Progenitor cell of endocrine pancreas (in vitro differentiated cells): ENCODE results near the gene FAM89B. TPM values are rescaled to one million over a fixed set of nuclear protein-coding genes. Genes with fewer than 3 reads are reported as not detected.

Source experiments
- DNase-seq: peaks from one replicate; pipeline ENCODE4 v3.0.0; 2021; ENCODE audit warnings: low spot score; ENCODE audit not compliant: unreplicated experiment
- H3K27ac Mint-ChIP-seq: 2 replicates; pipeline ENCODE4 v1.8.0; 2021; ENCODE audit warnings: mild to moderate bottlenecking, moderate library complexity, mixed read lengths
- H3K27me3 Mint-ChIP-seq: 2 replicates; pipeline ENCODE4 v1.8.0; 2021; ENCODE audit warnings: mixed read lengths
- H3K36me3 Mint-ChIP-seq: 2 replicates; pipeline ENCODE4 v1.8.0; 2022; ENCODE audit warnings: mixed read lengths; ENCODE audit not compliant: insufficient read depth
- H3K4me1 Mint-ChIP-seq: 2 replicates; pipeline ENCODE4 v1.8.0; 2021; ENCODE audit warnings: low read depth, mixed read lengths
- H3K4me3 Mint-ChIP-seq: 2 replicates; pipeline ENCODE4 v1.8.0; 2021; ENCODE audit warnings: low read depth, mild to moderate bottlenecking, moderate library complexity, mixed read lengths
- H3K9me3 Mint-ChIP-seq: 2 replicates; pipeline ENCODE4 v1.8.0; 2021; ENCODE audit warnings: low read depth, mixed read lengths
- total RNA-seq: library from RNA; stranded (reverse); gene quantifications from 2 replicates; pipeline ENCODE4 v1.2.1, GENCODE V29; 2021
- TF ChIP-seq, protein P1 (sequence below): fragments of 200-600 bp; sonication (generic); IDR thresholded peaks from one replicate; pipeline ENCODE4 v1.5.0; 2021; ENCODE audit warnings: antibody characterized with exemption, mild to moderate bottlenecking; ENCODE audit not compliant: unreplicated experiment

The FAM89B gene
- total RNA-seq, 1 donor from 2014 or later: 65.0 TPM

GRCh38 chr11:65595543-65596281 lies 23.4 kb downstream of the FAM89B start, which contains the start of gene KCNK7:
Gene KCNK7 (minus strand): TSS chr11:65595800. CDS start chr11:65595772, 28 bp downstream.
- TF ChIP-seq, protein P1, sequence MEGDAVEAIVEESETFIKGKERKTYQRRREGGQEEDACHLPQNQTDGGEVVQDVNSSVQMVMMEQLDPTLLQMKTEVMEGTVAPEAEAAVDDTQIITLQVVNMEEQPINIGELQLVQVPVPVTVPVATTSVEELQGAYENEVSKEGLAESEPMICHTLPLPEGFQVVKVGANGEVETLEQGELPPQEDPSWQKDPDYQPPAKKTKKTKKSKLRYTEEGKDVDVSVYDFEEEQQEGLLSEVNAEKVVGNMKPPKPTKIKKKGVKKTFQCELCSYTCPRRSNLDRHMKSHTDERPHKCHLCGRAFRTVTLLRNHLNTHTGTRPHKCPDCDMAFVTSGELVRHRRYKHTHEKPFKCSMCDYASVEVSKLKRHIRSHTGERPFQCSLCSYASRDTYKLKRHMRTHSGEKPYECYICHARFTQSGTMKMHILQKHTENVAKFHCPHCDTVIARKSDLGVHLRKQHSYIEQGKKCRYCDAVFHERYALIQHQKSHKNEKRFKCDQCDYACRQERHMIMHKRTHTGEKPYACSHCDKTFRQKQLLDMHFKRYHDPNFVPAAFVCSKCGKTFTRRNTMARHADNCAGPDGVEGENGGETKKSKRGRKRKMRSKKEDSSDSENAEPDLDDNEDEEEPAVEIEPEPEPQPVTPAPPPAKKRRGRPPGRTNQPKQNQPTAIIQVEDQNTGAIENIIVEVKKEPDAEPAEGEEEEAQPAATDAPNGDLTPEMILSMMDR: no peak
- H3K4me3 Mint-ChIP-seq: no peak within 1 kb of the TSS
- no peaks in the 10 kb centered on the region for H3K4me1 Mint-ChIP-seq
- H3K9me3 Mint-ChIP-seq: no peaks in the 10 kb centered on the region
- no peak within 1 kb of the TSS for H3K27ac Mint-ChIP-seq
- peaks cover 31% of the 10 kb centered on the region for H3K27me3 Mint-ChIP-seq
- H3K36me3 Mint-ChIP-seq: peaks cover 2% of the 10 kb centered on the region
- DNase-seq: no peak

DNA sequence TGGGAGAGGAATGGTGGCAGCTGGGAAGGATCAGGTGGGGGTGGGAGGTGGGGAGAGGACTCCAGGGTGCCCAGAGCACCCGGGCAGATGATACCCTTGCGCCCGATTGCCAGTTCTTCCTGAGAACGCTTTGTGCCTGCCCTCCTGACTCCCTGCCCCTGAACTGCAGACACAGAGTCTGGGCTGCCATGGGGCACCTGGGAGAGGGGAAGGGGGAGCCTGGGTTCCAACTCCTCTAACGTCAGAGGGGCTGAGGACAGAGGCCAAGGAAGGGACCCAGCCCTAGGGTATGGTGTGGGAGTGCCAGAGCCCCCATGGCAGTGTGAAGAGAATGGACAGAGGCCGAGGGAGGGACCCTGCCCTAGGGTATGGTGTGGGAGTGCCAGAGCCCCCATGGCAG lies 24.2 kb downstream of the FAM89B start:
- no peak for DNase-seq
- Mint-ChIP-seq H3K9me3 (no peaks in the 10 kb centered on the region), H3K4me1 (no peaks in the 10 kb centered on the region), H3K36me3 (peaks cover 2% of the 10 kb centered on the region), H3K4me3 (no peak overlapping the region), H3K27me3 (peaks cover 25% of the 10 kb centered on the region), H3K27ac (no peak overlapping the region)
- TF ChIP-seq, protein P1: no peak

DNA sequence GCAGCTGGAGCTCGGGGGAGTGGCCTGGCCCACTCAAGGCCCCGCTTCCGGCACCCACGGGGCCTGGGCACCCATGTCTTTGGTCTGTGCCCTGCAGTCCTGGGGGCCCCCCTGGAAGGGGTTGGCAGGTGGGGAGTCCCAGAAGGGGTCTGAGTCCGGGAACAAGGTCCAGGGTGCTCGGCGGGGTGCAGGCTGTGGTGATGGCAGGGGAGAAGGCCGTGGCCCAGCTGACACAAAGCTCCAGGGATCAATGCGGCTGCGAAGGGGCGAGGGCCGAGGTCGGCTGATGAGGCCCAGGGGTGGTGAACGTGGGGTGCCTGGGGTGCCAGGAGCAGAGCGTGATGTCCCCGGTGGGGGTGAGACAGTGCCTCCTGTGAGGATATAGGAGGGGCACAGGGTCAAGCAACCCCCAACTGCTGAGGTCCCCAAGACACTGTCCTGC lies 25.9 kb downstream of the FAM89B start:
- Mint-ChIP-seq H3K36me3 (peaks cover 3% of the 10 kb centered on the region), H3K4me1 (no peaks in the 10 kb centered on the region), H3K27me3 (peaks cover 13% of the 10 kb centered on the region), H3K9me3 (no peaks in the 10 kb centered on the region), H3K27ac (no peak overlapping the region), H3K4me3 (no peak overlapping the region)
- DNase-seq: no peak
- TF ChIP-seq, protein P1: no peak

- Mint-ChIP-seq H3K4me3 (no peak overlapping the region), H3K36me3 (peaks cover 8% of the 10 kb centered on the region), H3K27ac (no peak overlapping the region), H3K27me3 (peaks cover 4% of the 10 kb centered on the region), H3K9me3 (no peaks in the 10 kb centered on the region), H3K4me1 (no peaks in the 10 kb centered on the region)
- TF ChIP-seq, protein P1: no peak
- no peak for DNase-seq
These were observed 27.0 kb downstream of the FAM89B start for GRCh38 chr11:65599216-65599954.

GRCh38 chr11:65599955-65600246 lies 27.6 kb downstream of the FAM89B start:
- H3K4me1 Mint-ChIP-seq: no peaks in the 10 kb centered on the region
- H3K27me3 Mint-ChIP-seq: peaks cover 3% of the 10 kb centered on the region
- no peak overlapping the region for H3K4me3 Mint-ChIP-seq

More at GRCh38 chr11:65599955-65600246, 27.6 kb downstream of the FAM89B start:
- Mint-ChIP-seq H3K36me3 (peaks cover 9% of the 10 kb centered on the region), H3K27ac (no peak overlapping the region), H3K9me3 (no peaks in the 10 kb centered on the region)
- DNase-seq: no peak
- TF ChIP-seq, protein P1: no peak
